WERI-Rb-1 (cell line): ENCODE data around the gene STRIP2.

Experiments
- DNase-seq: peaks from one replicate; pipeline ENCODE4 v3.0.0-alpha.2; 2020
- H3K27ac ChIP-seq: fragments of 250-450 bp; sonication (Bioruptor Pico); 2 replicates; pipeline ENCODE4 v1.5.1; 2020; ENCODE audit warnings: mild to moderate bottlenecking, moderate library complexity
- H3K27me3 ChIP-seq: fragments of 250-450 bp; sonication (Bioruptor Pico); 2 replicates; pipeline ENCODE4 v1.5.1; 2021; ENCODE audit warnings: mild to moderate bottlenecking, low read depth, moderate library complexity; ENCODE audit not compliant: insufficient read depth, severe bottlenecking
- H3K36me3 ChIP-seq: fragments of 250-450 bp; sonication (Bioruptor Pico); 2 replicates; pipeline ENCODE4 v1.5.1; 2020; ENCODE audit warnings: mild to moderate bottlenecking, moderate library complexity
- H3K4me3 ChIP-seq: 2 replicates; pipeline ENCODE4 v1.5.1; 2011; ENCODE audit warnings: low read depth, mild to moderate bottlenecking, control low read depth, low read length
- H3K9me3 ChIP-seq: fragments of 250-450 bp; sonication (Bioruptor Pico); 2 replicates; pipeline ENCODE4 v1.5.1; 2021; ENCODE audit warnings: mild to moderate bottlenecking, moderate library complexity; ENCODE audit not compliant: severe bottlenecking
- CTCF ChIP-seq: IDR thresholded peaks from 2 replicates; pipeline ENCODE4 v1.5.1; 2011; ENCODE audit warnings: low read depth, mild to moderate bottlenecking, control low read depth, inconsistent platforms, low read length

STRIP2 gene

GRCh38 chr7:129412501-129412900 is 21.7 kb upstream of the STRIP2 start:
- Histone ChIP-seq H3K27ac (no peak overlapping the region), H3K27me3 (no peaks in the 10 kb centered on the region), H3K9me3 (no peaks in the 10 kb centered on the region), H3K36me3 (no peaks in the 10 kb centered on the region), H3K4me3 (no peak overlapping the region)
- TF ChIP-seq CTCF: no peak
- DNase-seq: no peak

DNA sequence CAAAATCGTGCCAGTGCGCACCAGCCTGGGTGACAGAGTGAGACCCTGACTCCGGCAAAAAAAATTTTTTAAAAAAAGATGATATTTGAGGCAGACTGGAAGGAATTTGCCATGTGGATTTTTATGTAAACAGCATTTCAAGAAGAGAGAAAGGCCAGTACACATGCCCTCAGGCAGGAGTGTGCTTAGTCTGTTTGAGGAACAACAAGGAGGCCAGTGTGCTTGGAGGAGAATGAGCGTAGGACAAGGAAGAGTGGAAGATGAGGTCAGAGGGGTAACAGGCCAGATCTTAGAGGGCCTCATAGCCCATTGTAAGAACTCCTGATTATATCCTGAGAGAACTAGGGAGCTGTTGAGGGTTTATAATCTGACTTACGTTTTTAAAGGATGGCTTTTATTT is 17.2 kb upstream of the STRIP2 start:
- H3K9me3 ChIP-seq: no peaks in the 10 kb centered on the region
- no peak for TF ChIP-seq CTCF
- H3K36me3 ChIP-seq: no peaks in the 10 kb centered on the region
- no peak overlapping the region for H3K4me3 ChIP-seq
- no peak overlapping the region for H3K27ac ChIP-seq
- no peak for DNase-seq
- H3K27me3 ChIP-seq: no peaks in the 10 kb centered on the region

DNA sequence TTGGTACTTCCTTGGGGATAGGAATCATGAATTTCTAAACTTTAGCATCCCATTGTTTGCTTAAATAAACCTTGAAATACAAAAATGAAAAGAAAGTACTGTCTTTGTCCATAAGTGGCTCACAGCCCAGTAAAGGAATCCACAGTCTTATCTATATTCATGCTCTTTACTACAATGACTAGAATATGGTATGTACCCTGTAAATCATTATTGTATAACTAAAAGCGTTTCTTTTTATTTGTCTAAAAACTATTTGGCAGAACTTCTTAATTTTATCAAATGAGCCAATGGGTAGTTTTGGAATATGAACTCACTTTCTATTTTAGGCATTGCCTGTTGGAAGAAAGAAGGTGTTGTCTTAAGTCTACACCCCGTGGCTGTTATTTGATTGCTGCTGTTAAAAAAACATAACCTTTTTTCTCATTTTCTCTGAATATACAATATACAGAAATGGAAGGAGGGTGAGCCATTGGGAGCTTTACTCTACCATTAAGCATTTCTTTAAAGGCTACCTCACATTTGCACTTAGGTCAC is 12.4 kb upstream of the STRIP2 start:
- H3K27me3 ChIP-seq: no peaks in the 10 kb centered on the region
- H3K27ac ChIP-seq: no peak overlapping the region
- no peak overlapping the region for H3K4me3 ChIP-seq
- TF ChIP-seq CTCF: no peak
- H3K9me3 ChIP-seq: no peaks in the 10 kb centered on the region
- no peaks in the 10 kb centered on the region for H3K36me3 ChIP-seq
- no peak for DNase-seq

DNA sequence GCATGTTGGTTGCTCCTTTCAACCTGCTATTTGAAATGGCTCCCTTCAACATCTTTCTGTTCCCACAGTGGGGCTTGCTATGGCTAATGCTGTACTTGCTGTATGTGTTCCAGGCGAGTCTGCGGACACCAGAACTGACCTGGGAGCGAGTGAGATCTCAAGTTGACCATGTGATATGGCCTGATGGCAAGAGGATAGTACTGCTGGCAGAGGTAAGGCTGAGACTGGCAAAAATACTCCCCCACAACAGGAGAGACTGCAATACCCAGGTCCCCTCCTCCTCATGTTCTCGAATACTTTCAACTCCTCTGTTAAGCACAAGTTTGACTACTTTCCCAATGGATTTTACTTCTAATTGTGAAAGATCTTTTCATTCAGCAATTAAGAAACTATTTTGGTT is 11.5 kb upstream of the STRIP2 start:
- no peak for TF ChIP-seq CTCF
- no peaks in the 10 kb centered on the region for H3K36me3 ChIP-seq
- no peak overlapping the region for H3K4me3 ChIP-seq
- H3K27me3 ChIP-seq: no peaks in the 10 kb centered on the region
- DNase-seq: no peak
- H3K9me3 ChIP-seq: no peaks in the 10 kb centered on the region
- H3K27ac ChIP-seq: no peak overlapping the region

- Histone ChIP-seq H3K4me3 (no peak overlapping the region), H3K27ac (no peak overlapping the region), H3K9me3 (no peaks in the 10 kb centered on the region), H3K27me3 (no peaks in the 10 kb centered on the region), H3K36me3 (no peaks in the 10 kb centered on the region)
- no peak for DNase-seq
- TF ChIP-seq CTCF: no peak
These were observed 10.4 kb upstream of the STRIP2 start for GRCh38 chr7:129423700-129424410.

GRCh38 chr7:129426482-129426881 is 7.8 kb upstream of the STRIP2 start:
- DNase-seq: no peak
- TF ChIP-seq CTCF: no peak
- Histone ChIP-seq H3K36me3 (no peaks in the 10 kb centered on the region), H3K27ac (no peak overlapping the region), H3K4me3 (no peak overlapping the region), H3K27me3 (no peaks in the 10 kb centered on the region), H3K9me3 (no peaks in the 10 kb centered on the region)
